HG03064 (cell line): ENCODE measurements around the gene GBP2.

ENCODE experiments used
- ATAC-seq: cut with Tn5 transposase; IDR thresholded peaks from one replicate; pipeline ENCODE4 v1.9.1; 2021; ENCODE audit warnings: low read depth; ENCODE audit not compliant: unreplicated experiment

Gene GBP2

GRCh38 chr1:89065079-89065868 is 60.6 kb downstream of the GBP2 start, which contains the start of gene GBP1:
TSS of gene GBP1 (minus strand) at chr1:89065208. CDS start at chr1:89063234, 1,974 bp downstream.
- ATAC-seq, result peak; percentile 58

- peak; percentile 42 for ATAC-seq
Observed at GRCh38 chr1:89064632-89065031, 61.3 kb downstream of the GBP2 start.

- no peak for ATAC-seq
Observed at GRCh38 chr1:89063094-89063493, 62.8 kb downstream of the GBP2 start.

GRCh38 chr1:89060091-89060490 is 65.8 kb downstream of the GBP2 start:
- ATAC-seq, result no peak
